SK-N-MC (cell line): Measurements from ENCODE around the gene SLC35B1.

Experiments
- EZH2 ChIP-seq: fragments of 200-600 bp; sonication (generic); IDR thresholded peaks from one replicate; pipeline ENCODE4 v1.6.1; 2017; ENCODE audit warnings: antibody characterized with exemption
- POLR2AphosphoS5 ChIP-seq: IDR thresholded peaks from 2 replicates; pipeline ENCODE4 v1.6.1; 2012; ENCODE audit warnings: mild to moderate bottlenecking, low read depth, low read length, borderline replicate concordance

GRCh38 chr17:49741692-49742076 is 33.9 kb upstream of the SLC35B1 start:
- TF ChIP-seq POLR2AphosphoS5: no peak
- no peak for TF ChIP-seq EZH2
